Effector memory CD8-positive, alpha-beta T cell (primary cell): ENCODE measurements around the gene RGPD8.
"Not testable (repeated sequence)": the region's sequence is repeated elsewhere in the genome, so short reads cannot be mapped to it uniquely, and the experiment has no call there.

Source experiments
- ATAC-seq: fragments of 150-1000 bp; cut with Tn5 transposase; replicated peaks from 2 replicates; pipeline ENCODE4 v1.10.0; 2021; ENCODE audit warnings: mild to moderate bottlenecking, moderate library complexity
- DNase-seq, 3 experiments: peaks; one replicate each; pipeline ENCODE4 v3.0.0; 2021
- H3K27ac Mint-ChIP-seq, 2 donors: one replicate each; pipeline ENCODE4 v1.8.0; 2022; ENCODE audit warnings: mild to moderate bottlenecking in 2 of 2, mixed read lengths in 2 of 2, moderate library complexity in 2 of 2
- H3K27me3 Mint-ChIP-seq, 2 donors: one replicate each; pipeline ENCODE4 v1.8.0; 2022; ENCODE audit warnings: mixed read lengths in 2 of 2
- H3K36me3 Mint-ChIP-seq: one replicate; pipeline ENCODE4 v1.8.0; 2022; ENCODE audit warnings: mild to moderate bottlenecking, moderate library complexity, mixed read lengths; ENCODE audit not compliant: insufficient read depth
- H3K4me1 Mint-ChIP-seq, 2 donors: one replicate each; pipeline ENCODE4 v1.8.0; 2022; ENCODE audit warnings: low read depth in 2 of 2, mixed read lengths in 2 of 2
- H3K4me3 Mint-ChIP-seq, 2 donors: one replicate each; pipeline ENCODE4 v1.8.0; 2022; ENCODE audit warnings: mild to moderate bottlenecking in 2 of 2, mixed read lengths in 2 of 2, moderate library complexity in 2 of 2
- H3K9me3 Mint-ChIP-seq, 2 donors: one replicate each; pipeline ENCODE4 v1.8.0; 2022; ENCODE audit warnings: mixed read lengths in 2 of 2

Gene RGPD8

GRCh38 chr2:112459372-112459771 is 25.9 kb upstream of the RGPD8 start:
- Mint-ChIP-seq H3K4me1 (no peaks in the 10 kb centered on the region), H3K4me3 (no peak overlapping the region)

GRCh38 chr2:112454586-112454985 is 21.1 kb upstream of the RGPD8 start:
- no peak for ATAC-seq
- H3K9me3 Mint-ChIP-seq: peaks cover 0 to 2% of the 10 kb centered on the region in 2 donors
- no peaks in the 10 kb centered on the region for H3K4me1 Mint-ChIP-seq
- peaks cover 0 to 14% of the 10 kb centered on the region in 2 donors for H3K27me3 Mint-ChIP-seq
- DNase-seq: no peak
- no peak overlapping the region for H3K27ac Mint-ChIP-seq
- no peak overlapping the region for H3K4me3 Mint-ChIP-seq
- H3K36me3 Mint-ChIP-seq: no peaks in the 10 kb centered on the region

More at GRCh38 chr2:112459372-112459771, 25.9 kb upstream of the RGPD8 start:
- Mint-ChIP-seq H3K36me3 (no peaks in the 10 kb centered on the region), H3K27me3 (peaks cover 19 to 20% of the 10 kb centered on the region in 2 donors), H3K27ac (no peak overlapping the region), H3K9me3 (no peaks in the 10 kb centered on the region)
- no peak for DNase-seq
- ATAC-seq: no peak

- H3K4me1 Mint-ChIP-seq: no peaks in the 10 kb centered on the region
- no peak for DNase-seq
- peaks cover 0 to 14% of the 10 kb centered on the region in 2 donors for H3K27me3 Mint-ChIP-seq
- no peak overlapping the region for H3K27ac Mint-ChIP-seq
- peaks cover 0 to 2% of the 10 kb centered on the region in 2 donors for H3K9me3 Mint-ChIP-seq
- no peak overlapping the region for H3K4me3 Mint-ChIP-seq
- ATAC-seq: no peak
- H3K36me3 Mint-ChIP-seq: no peaks in the 10 kb centered on the region
These were observed 17.9 kb upstream of the RGPD8 start for GRCh38 chr2:112451317-112451716.

DNA sequence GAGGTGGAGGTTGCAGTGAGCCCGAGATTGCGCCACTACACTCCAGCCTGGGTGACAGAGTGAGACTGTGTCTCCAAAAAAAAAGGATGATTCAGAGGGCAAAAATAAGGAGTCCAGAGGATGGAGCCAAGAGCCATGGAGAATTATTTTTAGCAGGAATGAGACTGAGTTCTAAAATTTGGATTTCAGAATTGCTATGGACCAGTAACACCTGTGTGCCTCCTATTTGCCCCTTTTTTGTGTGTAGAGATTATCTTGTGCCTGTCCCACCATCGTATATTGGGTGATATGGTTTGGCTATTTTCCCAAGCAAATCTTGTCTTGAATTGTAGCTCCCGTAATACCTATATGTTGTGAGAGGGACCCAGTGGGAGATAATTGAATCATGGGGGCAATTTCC is 16.4 kb upstream of the RGPD8 start:
- no peak overlapping the region for H3K27ac Mint-ChIP-seq
- peaks cover 0 to 7% of the 10 kb centered on the region in 2 donors for H3K27me3 Mint-ChIP-seq
- no peak overlapping the region for H3K4me3 Mint-ChIP-seq
- H3K36me3 Mint-ChIP-seq: no peaks in the 10 kb centered on the region
- H3K4me1 Mint-ChIP-seq: no peaks in the 10 kb centered on the region
- H3K9me3 Mint-ChIP-seq: peaks cover 0 to 2% of the 10 kb centered on the region in 2 donors
- DNase-seq (no peak), ATAC-seq (no peak)

DNA sequence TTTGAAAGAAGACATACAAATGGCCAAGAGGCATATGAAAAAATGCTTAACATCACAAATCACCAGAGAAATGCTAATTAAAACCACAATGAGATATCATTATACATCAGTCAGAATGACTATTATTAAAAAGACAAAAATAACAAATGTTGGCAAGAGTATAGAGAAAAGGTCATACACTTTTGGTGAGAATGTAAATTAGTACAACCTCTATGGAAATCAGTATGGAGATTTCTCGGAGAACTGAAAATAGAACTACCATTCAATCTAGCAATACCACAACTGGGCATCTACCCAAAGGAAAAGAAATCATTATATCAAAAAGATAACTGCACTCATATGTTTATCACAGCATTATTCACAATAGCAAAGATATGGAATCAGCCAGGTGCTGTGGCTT is 10.8 kb upstream of the RGPD8 start:
- not testable (repeated sequence) for H3K4me3 Mint-ChIP-seq, H3K27ac Mint-ChIP-seq, H3K9me3 Mint-ChIP-seq, DNase-seq, H3K4me1 Mint-ChIP-seq, ATAC-seq, H3K36me3 Mint-ChIP-seq
- peaks cover 13 to 15% of the 10 kb centered on the region in 2 donors for H3K27me3 Mint-ChIP-seq

DNA sequence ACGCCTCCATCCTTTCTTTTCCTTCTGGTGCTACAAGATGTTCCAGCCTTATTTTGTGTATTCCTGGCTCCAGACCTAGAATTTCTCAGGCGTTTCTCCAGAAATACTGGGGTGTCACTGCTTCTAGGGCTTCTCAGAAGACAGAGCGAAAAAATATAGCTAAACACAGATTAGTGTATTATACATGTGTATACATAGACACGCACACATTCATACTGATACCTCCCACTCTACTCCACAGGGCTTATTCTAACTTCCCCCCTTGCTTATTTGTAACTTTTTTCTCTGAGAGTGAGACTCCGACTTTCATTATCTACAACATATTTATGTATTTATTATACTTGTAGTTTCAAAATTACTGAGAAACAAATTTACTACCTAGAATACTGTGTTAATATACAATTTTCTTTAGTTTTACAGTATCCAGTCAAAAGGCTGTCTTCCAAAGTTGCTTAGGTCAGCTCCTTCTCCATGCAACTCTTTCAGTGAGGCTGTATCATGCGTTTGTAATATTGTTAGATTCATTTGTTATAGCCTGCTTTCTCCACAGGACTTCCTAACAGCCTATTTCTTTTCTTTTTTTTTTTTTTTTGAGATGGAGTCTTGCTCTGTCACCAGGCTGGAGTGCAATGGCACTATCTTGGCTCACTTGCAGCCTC is 5.3 kb upstream of the RGPD8 start:
- ATAC-seq, H3K4me1 Mint-ChIP-seq, H3K27ac Mint-ChIP-seq, H3K36me3 Mint-ChIP-seq, H3K4me3 Mint-ChIP-seq, H3K9me3 Mint-ChIP-seq, DNase-seq: not testable (repeated sequence)
- H3K27me3 Mint-ChIP-seq: peaks cover 31 to 44% of the 10 kb centered on the region in 2 donors

DNA sequence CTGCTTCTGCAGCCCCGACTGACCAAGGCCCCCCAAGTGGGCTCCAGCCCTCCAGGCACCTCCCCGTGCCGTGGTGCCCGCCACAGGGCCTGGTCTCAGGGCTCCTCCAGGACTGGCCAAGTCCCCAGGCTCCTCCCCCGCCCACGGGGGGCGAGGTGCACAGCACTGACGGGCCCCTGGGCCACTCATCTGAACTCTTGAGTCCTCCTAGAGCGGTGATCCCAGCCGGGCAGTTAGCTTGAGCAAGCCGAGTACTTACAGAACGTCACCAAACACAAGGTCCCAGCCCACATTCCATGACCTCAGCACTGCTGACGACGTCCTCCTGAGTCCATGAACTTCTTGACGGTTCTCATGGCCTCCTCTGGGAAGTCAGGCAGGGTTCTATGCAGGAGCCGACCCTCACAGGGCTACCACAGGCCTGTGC is 4.0 kb upstream of the RGPD8 start:
- H3K4me3 Mint-ChIP-seq, H3K36me3 Mint-ChIP-seq, DNase-seq, H3K27ac Mint-ChIP-seq, H3K9me3 Mint-ChIP-seq, ATAC-seq, H3K4me1 Mint-ChIP-seq: not testable (repeated sequence)
- H3K27me3 Mint-ChIP-seq: peaks cover 27 to 44% of the 10 kb centered on the region in 2 donors

- ATAC-seq, DNase-seq, H3K36me3 Mint-ChIP-seq, H3K4me3 Mint-ChIP-seq, H3K4me1 Mint-ChIP-seq, H3K27ac Mint-ChIP-seq, H3K9me3 Mint-ChIP-seq: not testable (repeated sequence)
- H3K27me3 Mint-ChIP-seq: peaks cover 27 to 44% of the 10 kb centered on the region in 2 donors
These were observed 3.5 kb upstream of the RGPD8 start for GRCh38 chr2:112436993-112437392.

DNA sequence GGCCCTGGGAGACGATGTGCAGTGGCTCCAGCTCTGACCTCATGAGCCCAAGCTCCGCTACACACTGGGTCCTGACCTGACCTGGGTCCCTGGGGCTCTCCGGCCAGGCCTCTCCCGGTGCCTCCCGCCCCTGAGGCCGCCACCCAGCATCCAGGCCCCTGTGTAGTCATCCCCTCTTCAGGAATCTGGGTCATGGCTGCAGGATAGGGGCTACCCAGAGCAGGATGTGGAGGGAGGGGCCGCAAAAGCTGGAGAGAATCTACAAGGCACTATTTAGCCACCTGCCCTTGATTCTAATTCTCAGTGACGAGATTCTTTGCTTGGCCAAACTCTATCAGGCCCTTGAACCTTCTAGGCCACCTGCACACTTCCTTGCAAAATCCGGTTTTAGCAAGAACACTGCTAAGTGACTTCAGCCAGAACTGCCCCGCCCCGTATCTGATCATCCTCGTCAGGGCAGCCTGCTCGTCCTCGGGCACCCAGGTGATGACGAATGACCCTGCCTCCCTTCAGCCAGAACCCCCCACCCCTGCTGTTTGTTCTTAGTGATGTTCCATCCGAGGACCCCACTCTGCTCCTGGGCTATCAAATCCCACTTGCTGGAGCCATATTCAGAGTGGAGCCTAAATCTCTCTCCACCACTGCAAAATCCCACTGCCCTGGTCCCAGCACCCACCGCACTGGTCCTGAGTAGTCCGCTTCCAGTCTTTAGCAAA is 2.4 kb upstream of the RGPD8 start:
- peaks cover 27 to 44% of the 10 kb centered on the region in 2 donors for H3K27me3 Mint-ChIP-seq
- DNase-seq, H3K4me3 Mint-ChIP-seq, H3K36me3 Mint-ChIP-seq, ATAC-seq, H3K4me1 Mint-ChIP-seq, H3K9me3 Mint-ChIP-seq, H3K27ac Mint-ChIP-seq: not testable (repeated sequence)

- H3K27ac Mint-ChIP-seq, H3K9me3 Mint-ChIP-seq, H3K4me1 Mint-ChIP-seq, DNase-seq, ATAC-seq, H3K36me3 Mint-ChIP-seq: not testable (repeated sequence)
- Mint-ChIP-seq H3K27me3 (peaks cover 21 to 39% of the 10 kb centered on the region in 2 donors), H3K4me3 (peak overlapping the region in 1 of 2 donors; percentile 22)
These were observed 1.7 kb upstream of the RGPD8 start for GRCh38 chr2:112434890-112435715.

DNA sequence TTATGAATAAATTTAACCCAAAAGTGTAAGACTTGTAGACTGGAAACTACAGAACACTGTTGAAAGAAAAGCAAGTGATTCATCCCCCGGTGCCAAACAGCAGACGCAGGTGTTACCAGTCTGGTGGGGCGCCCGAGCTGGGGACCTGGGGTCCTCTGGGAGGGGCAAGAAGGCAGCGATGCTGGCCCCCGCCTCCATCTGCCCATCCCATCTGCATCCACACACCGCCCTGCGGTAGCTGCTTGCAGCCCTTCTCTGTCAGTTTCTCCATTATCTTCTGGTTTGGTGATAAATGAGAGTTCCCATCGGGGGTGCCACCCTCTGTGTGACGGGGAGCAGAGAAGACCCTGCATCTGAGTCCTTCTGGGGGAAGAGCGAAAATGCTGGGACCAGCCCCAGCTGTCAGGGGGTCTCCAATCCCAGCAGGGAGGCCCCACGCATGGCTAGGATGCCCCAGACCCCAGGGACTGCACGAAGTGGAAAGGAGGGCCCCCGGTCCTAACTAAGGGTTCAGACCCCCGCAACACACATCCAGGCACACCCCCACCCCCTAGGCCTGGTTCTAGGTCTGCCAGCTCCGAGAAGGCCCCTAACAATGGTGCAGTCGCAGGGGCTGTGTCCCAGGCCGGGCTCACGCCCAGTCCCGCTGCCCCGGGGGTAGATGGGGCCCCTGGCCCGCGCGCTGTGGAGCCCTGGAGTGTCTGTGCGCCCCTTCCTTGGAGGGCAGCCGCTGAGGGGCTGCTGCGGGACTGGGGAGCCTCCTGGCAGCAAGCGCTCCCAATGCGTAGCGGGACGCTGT is 686 bp upstream of the RGPD8 start:
- H3K27me3 Mint-ChIP-seq: peaks cover 16 to 30% of the 10 kb centered on the region in 2 donors
- H3K36me3 Mint-ChIP-seq: peaks cover 13% of the 10 kb centered on the region
- ATAC-seq: no peak
- no peaks in the 10 kb centered on the region for H3K9me3 Mint-ChIP-seq
- peak overlapping the region; percentile 82 to 88 for H3K27ac Mint-ChIP-seq
- peaks cover 5 to 13% of the 10 kb centered on the region in 2 donors for H3K4me1 Mint-ChIP-seq
- H3K4me3 Mint-ChIP-seq: peak overlapping the region; percentile 71 to 77
- DNase-seq: no peak

GRCh38 chr2:112432735-112433479 is 538 bp downstream of the RGPD8 start:
- Mint-ChIP-seq H3K27me3 (peaks cover 7 to 18% of the 10 kb centered on the region in 2 donors), H3K36me3 (peaks cover 13% of the 10 kb centered on the region), H3K27ac (peak overlapping the region; percentile 82 to 94), H3K4me1 (peaks cover 5 to 13% of the 10 kb centered on the region in 2 donors), H3K4me3 (peak overlapping the region; percentile 80 to 85)
- not testable (repeated sequence) for H3K9me3 Mint-ChIP-seq
- ATAC-seq (peak; percentile 54), DNase-seq (peak in 1 of 3 experiments; percentile 31)
